HG03439 (cell line): ENCODE data around the gene RPS6KA2.
A peak's percentile ranks its signal among the peaks of the same experiment; 100 is the strongest.
"Not testable (repeated sequence)": the region's sequence is repeated elsewhere in the genome, so short reads cannot be mapped to it uniquely, and the experiment has no call there.

Experiments
- ATAC-seq: cut with Tn5 transposase; IDR thresholded peaks from one replicate; pipeline ENCODE4 v1.9.1; 2021; ENCODE audit warnings: mild to moderate bottlenecking, moderate library complexity; ENCODE audit not compliant: unreplicated experiment

The RPS6KA2 gene

GRCh38 chr6:166558156-166559005 lies 68.7 kb downstream of the RPS6KA2 start:
- ATAC-seq, result no peak

DNA sequence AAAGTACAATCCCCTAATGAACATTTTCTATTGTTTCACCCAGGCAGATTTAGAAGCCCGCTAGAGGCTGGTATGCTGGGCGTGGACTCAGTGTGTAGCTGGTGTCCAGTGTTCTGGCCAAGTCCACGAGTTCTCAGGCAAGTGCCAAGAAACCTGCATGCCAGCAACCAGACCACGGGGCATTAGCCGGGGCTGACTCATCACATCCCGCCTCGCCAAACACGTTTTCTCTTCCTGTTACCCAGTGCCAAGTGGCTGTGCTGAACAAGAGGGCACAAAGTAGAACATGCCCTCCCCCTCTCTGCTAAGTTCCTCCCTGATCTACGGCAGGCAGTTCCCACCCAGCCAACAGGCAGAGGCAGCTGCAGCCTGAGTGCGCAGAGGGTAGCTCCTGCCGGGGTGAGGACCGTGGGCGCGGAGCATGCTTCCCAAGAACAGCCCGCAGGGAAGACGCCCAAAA lies 70.2 kb downstream of the RPS6KA2 start:
- ATAC-seq, result no peak

GRCh38 chr6:166556336-166556735 lies 70.7 kb downstream of the RPS6KA2 start:
- ATAC-seq, result no peak

DNA sequence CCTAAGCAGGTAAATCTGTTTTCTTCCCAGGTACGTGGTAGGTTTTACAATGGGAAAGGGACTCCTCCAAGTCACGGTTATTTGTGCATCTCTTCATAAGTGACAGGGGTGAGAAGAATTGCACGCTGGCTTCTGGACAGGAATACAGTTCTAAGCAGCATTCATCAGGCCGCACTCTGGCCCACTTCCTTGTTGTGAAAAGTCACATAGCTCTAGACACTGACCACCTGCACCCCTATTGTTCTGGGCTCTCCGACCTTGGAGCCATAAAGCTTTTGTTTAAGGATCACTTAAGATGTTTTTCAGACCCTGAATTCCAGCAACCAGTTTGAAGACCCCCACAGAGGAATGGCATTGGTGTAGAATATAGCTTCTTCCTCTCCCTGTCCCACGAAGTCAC lies 72.0 kb downstream of the RPS6KA2 start:
- ATAC-seq, result no peak

DNA sequence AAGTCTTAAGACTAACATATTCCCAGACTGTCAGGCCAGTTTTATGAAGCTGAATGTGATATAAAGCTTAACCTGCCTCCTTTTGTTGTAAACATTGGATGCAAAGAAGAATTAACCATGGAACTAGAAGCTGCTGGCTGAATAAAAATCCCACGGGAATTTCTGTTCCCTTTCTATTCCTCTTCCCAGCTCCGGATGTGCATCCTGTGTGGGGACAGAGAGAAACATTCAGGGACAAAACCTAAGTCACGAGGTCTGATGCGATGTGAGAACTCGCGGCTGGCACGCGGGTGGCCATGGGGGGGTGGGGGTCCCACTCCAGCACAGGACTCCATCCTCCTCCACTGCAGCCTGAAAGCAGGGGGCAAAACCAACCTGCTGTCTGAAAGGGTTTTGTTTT lies 72.7 kb downstream of the RPS6KA2 start:
- ATAC-seq, result no peak

DNA sequence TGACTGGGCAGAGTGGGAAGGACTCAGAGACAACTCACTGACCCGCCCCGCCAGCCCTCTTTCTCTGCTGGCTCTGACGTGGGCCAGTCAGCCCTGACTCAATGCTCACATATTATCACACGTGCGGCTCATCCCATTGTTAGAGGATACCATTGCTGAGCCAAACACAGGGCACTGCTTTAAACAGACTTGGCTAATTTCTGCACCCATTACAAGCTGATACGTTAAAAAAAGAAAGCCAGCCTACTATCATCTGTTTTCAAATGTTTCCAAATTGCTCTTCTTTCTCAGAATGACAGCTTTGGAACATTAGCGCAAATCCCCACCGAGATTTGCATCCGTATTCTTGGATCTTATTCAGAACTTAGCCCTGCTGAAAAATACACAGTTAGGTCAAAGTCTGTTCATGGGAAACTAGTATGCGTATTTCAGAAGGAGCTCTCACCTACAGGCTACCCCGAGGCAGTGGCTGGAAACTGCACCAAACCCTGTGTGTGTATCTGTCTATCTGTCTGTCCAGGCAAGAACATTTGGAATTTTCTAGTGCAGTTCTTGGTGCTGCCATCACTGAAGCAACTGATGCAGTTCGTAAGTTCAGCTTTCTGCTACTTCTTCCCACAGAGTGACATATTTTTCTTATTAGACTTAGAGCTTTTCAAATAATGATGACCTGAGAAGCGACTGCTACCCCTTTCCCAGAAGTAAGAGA lies 73.3 kb downstream of the RPS6KA2 start:
- ATAC-seq, result no peak

GRCh38 chr6:166552600-166552999 lies 74.5 kb downstream of the RPS6KA2 start:
- no peak for ATAC-seq

- no peak for ATAC-seq
These were observed 75.1 kb downstream of the RPS6KA2 start for GRCh38 chr6:166551754-166552495.

GRCh38 chr6:166546653-166547052 lies 80.4 kb downstream of the RPS6KA2 start:
- ATAC-seq, result no peak

- no peak for ATAC-seq
These were observed 81.7 kb downstream of the RPS6KA2 start for GRCh38 chr6:166545156-166546034.

DNA sequence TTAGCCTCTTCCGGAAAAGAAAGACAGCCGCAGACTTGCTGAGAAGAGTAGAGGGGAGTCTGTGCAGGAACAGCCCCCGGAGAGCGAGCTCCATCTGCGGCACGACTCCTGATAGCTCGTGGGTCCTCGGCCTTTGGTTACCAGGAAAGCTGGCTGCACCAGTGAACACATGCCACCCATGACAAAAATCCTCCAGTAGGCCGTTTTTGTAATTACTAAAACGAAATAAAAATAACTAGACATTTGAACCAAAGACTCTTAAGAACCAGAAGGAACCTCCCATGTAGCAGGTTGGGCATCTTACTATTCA lies 82.8 kb downstream of the RPS6KA2 start:
- ATAC-seq, result no peak

DNA sequence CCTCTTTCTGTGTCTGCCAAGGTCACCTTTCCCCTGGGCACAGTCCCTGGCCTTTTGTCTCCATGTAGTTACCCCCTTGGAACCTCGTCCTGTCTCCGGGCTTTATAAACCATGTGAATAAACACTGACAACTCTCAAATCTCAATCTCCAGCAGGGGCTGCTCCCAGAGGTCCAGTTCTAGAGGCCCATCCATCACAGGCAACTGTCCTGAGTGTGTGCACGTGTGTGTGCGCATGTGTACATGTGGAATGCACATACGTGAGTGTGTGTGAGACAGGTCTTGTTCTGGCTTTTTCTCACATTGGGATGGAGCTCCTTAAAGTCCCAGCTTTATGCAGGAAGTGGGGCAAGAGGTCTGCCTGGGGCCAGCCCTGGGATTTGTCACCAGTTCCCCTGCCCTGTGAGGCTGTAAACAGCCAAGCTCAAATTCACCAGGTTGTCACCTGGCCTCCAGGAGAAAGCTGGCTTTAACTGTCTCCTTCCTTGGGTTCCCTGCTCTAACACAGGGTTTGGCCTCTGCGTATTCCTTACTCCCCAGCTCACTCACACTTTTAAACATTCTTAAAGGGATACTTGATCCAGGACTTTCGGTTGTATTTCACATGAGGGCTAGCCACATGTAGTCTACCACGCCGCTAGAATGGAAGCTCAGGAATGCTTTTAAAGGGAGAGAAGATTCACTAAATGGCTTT lies 83.3 kb downstream of the RPS6KA2 start:
- no peak for ATAC-seq

- ATAC-seq, result no peak
These were observed 84.5 kb downstream of the RPS6KA2 start for GRCh38 chr6:166542580-166542912.

GRCh38 chr6:166541876-166542579 lies 85.0 kb downstream of the RPS6KA2 start:
- peak; percentile 30 for ATAC-seq

GRCh38 chr6:166541366-166541765 lies 85.7 kb downstream of the RPS6KA2 start:
- peak; percentile 17 for ATAC-seq

- ATAC-seq, result peak; percentile 97
These were observed 86.3 kb downstream of the RPS6KA2 start for GRCh38 chr6:166540631-166541331.

GRCh38 chr6:166539543-166539942 lies 87.5 kb downstream of the RPS6KA2 start:
- ATAC-seq, result no peak

DNA sequence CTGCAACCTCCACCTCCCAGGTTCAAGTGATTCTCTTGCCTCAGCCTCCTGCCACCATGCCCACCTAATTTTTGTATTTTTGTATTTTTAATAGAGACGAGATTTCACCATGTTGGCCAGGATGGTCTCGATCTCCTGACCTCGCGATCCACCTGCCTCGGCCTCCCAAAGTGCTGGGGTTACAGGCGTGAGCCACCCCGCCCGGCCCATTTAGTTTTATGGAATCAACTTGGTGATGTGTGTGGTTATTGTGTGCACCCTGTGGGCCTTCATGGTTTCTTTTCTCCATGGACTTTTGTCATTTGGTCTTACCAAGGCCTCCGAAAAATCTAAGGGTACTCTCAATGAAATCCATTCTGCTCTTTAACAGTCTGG lies 88.1 kb downstream of the RPS6KA2 start:
- ATAC-seq, result not testable (repeated sequence)
